ENCODE measurements around the gene CCDC57. TPM values are rescaled to one million over a fixed set of nuclear protein-coding genes. Genes with fewer than 3 reads are reported as not detected.
"Not testable (repeated sequence)": the region's sequence is repeated elsewhere in the genome, so short reads cannot be mapped to it uniquely, and the experiment has no call there.

Gene CCDC57
- polyA plus RNA-seq (2013, experiment 1 of 2) = 6.4 TPM
- polyA plus RNA-seq (2013, experiment 2 of 2) = 7.0 TPM

DNA sequence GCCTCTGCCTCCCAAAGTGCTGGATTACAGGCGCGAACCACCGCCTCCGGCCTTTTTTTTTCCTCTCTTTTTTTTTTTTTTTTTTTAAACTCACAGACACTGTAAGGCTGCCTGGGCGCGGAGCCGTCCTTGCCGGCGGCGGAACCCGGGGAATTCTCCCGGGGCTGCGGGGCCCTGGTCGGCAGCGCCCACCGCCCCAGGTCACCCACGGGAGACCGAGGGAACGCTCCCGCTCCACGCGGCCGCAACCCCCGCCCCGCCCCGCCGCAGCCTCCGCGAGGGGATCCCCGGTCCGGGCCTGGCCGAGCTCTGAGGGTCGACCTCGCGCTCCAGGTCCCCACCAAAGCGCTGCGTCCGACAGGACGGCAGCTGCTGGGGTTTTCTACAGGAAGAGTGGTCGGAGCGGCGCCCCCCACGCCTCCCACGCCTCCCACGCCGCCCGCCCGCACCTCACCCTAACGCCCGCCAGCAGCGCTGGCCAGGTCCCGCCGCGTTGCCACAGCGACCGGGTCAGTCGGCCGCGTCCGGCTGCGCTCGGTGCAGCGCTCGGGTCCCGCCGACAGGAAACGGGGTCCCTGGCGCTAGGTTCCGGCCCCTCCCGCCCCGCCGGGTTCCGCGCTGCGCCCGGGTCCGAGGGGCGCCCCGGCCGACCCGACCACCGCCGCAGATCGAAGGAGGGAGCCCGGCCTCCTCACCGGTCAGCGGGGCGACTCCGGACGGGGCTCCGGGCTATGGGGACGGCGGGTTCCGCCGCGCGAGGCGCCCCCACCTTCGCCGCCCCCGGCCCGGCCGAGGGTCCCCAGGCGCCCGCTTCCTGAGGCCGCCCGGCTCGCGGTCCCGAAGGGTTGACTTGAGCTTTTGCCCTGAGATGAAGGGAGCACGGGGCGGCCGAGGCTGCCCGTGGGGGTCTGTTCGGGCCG, at the start of gene CCDC57:
Gene CCDC57 (minus strand): TSS at position 512 of the 920 bp plus-strand sequence. CDS start 10,898 bp downstream, outside the sequence.
- Histone ChIP-seq H3K36me3 (ENCODE audit: insufficient read depth, low read length) (no peaks in the 10 kb centered on the region), H3K4me3 (ENCODE audit: low read length) (peak within 1 kb of the TSS; percentile 89), H3K9me3 (ENCODE audit: insufficient read depth, low read depth, low read length) (no peaks in the 10 kb centered on the region), H3K27ac (ENCODE audit: low read depth, low read length) (no peak within 1 kb of the TSS), H3K4me1 (ENCODE audit: insufficient read depth, low read length) (no peaks in the 10 kb centered on the region; the same call in 1 of the 2 replicates), H3K27me3 (ENCODE audit: insufficient read depth, low read length) (peaks cover 15% of the 10 kb centered on the region), H3K9ac (ENCODE audit: low read depth, low read length) (peak within 1 kb of the TSS; percentile 82)
- under 1% methylated on average over 116 of the region's 116 CpGs for WGBS

- Histone ChIP-seq H3K4me3 (ENCODE audit: low read length) (no peak overlapping the region), H3K27ac (ENCODE audit: low read depth, low read length) (no peak overlapping the region), H3K9me3 (ENCODE audit: insufficient read depth, low read depth, low read length) (no peaks in the 10 kb centered on the region), H3K4me1 (ENCODE audit: insufficient read depth, low read length) (no peaks in the 10 kb centered on the region), H3K36me3 (ENCODE audit: insufficient read depth, low read length) (peaks cover 93% of the 10 kb centered on the region), H3K9ac (ENCODE audit: low read depth, low read length) (no peak overlapping the region), H3K27me3 (ENCODE audit: insufficient read depth, low read length) (no peaks in the 10 kb centered on the region)
- WGBS = 94% methylated on average over 4 of the region's 4 CpGs
Measured at GRCh38 chr17:82262344-82262743, 49.7 kb upstream of the CCDC57 start.

GRCh38 chr17:82259972-82260961, 47.6 kb upstream of the CCDC57 start:
- 95% methylated on average over 8 of the region's 8 CpGs for WGBS
- H3K27me3 ChIP-seq (ENCODE audit: insufficient read depth, low read length); H3K27ac ChIP-seq (ENCODE audit: low read depth, low read length); H3K4me1 ChIP-seq (ENCODE audit: insufficient read depth, low read length); H3K4me3 ChIP-seq (ENCODE audit: low read length); H3K9ac ChIP-seq (ENCODE audit: low read depth, low read length); H3K9me3 ChIP-seq (ENCODE audit: insufficient read depth, low read depth, low read length): not testable (repeated sequence)
- H3K36me3 ChIP-seq (ENCODE audit: insufficient read depth, low read length) = peaks cover 97% of the 10 kb centered on the region

GRCh38 chr17:82258555-82258954, 45.9 kb upstream of the CCDC57 start:
- Histone ChIP-seq H3K27me3 (ENCODE audit: insufficient read depth, low read length) (no peaks in the 10 kb centered on the region), H3K27ac (ENCODE audit: low read depth, low read length) (no peak overlapping the region), H3K9ac (ENCODE audit: low read depth, low read length) (no peak overlapping the region), H3K4me3 (ENCODE audit: low read length) (no peak overlapping the region), H3K4me1 (ENCODE audit: insufficient read depth, low read length) (no peaks in the 10 kb centered on the region), H3K36me3 (ENCODE audit: insufficient read depth, low read length) (peaks cover 85% of the 10 kb centered on the region), H3K9me3 (ENCODE audit: insufficient read depth, low read depth, low read length) (no peaks in the 10 kb centered on the region)
- WGBS = 95% methylated on average over 5 of the region's 5 CpGs

- WGBS = 91% methylated on average over 10 of the region's 10 CpGs
- H3K36me3 ChIP-seq (ENCODE audit: insufficient read depth, low read length) = peaks cover 85% of the 10 kb centered on the region
Measured at GRCh38 chr17:82257473-82257872, 44.8 kb upstream of the CCDC57 start.

GRCh38 chr17:82256242-82256885, 43.7 kb upstream of the CCDC57 start:
- Histone ChIP-seq H3K9me3 (ENCODE audit: insufficient read depth, low read depth, low read length) (no peaks in the 10 kb centered on the region), H3K27me3 (ENCODE audit: insufficient read depth, low read length) (no peaks in the 10 kb centered on the region), H3K4me3 (ENCODE audit: low read length) (no peak overlapping the region), H3K36me3 (ENCODE audit: insufficient read depth, low read length) (peaks cover 85% of the 10 kb centered on the region), H3K27ac (ENCODE audit: low read depth, low read length) (no peak overlapping the region), H3K9ac (ENCODE audit: low read depth, low read length) (no peak overlapping the region), H3K4me1 (ENCODE audit: insufficient read depth, low read length) (no peaks in the 10 kb centered on the region)
- WGBS = 96% methylated on average over 14 of the region's 14 CpGs

More at GRCh38 chr17:82257473-82257872, 44.8 kb upstream of the CCDC57 start:
- no peaks in the 10 kb centered on the region for H3K9me3 ChIP-seq (ENCODE audit: insufficient read depth, low read depth, low read length)
- no peak overlapping the region for H3K27ac ChIP-seq (ENCODE audit: low read depth, low read length)
- H3K9ac ChIP-seq (ENCODE audit: low read depth, low read length) = no peak overlapping the region
- H3K4me1 ChIP-seq (ENCODE audit: insufficient read depth, low read length) = no peaks in the 10 kb centered on the region
- no peaks in the 10 kb centered on the region for H3K27me3 ChIP-seq (ENCODE audit: insufficient read depth, low read length)
- no peak overlapping the region for H3K4me3 ChIP-seq (ENCODE audit: low read length)

GRCh38 chr17:82255402-82255972, 42.8 kb upstream of the CCDC57 start:
- peaks cover 85% of the 10 kb centered on the region for H3K36me3 ChIP-seq (ENCODE audit: insufficient read depth, low read length)
- H3K9me3 ChIP-seq (ENCODE audit: insufficient read depth, low read depth, low read length) = no peaks in the 10 kb centered on the region
- H3K4me1 ChIP-seq (ENCODE audit: insufficient read depth, low read length) = no peaks in the 10 kb centered on the region
- H3K4me3 ChIP-seq (ENCODE audit: low read length) = no peak overlapping the region
- H3K27me3 ChIP-seq (ENCODE audit: insufficient read depth, low read length) = no peaks in the 10 kb centered on the region
- WGBS = 95% methylated on average over 15 of the region's 15 CpGs
- H3K27ac ChIP-seq (ENCODE audit: low read depth, low read length) = no peak overlapping the region
- H3K9ac ChIP-seq (ENCODE audit: low read depth, low read length) = no peak overlapping the region

GRCh38 chr17:82254746-82255145, 42.1 kb upstream of the CCDC57 start:
- H3K27me3 ChIP-seq (ENCODE audit: insufficient read depth, low read length); H3K4me3 ChIP-seq (ENCODE audit: low read length); H3K9ac ChIP-seq (ENCODE audit: low read depth, low read length); H3K9me3 ChIP-seq (ENCODE audit: insufficient read depth, low read depth, low read length); H3K4me1 ChIP-seq (ENCODE audit: insufficient read depth, low read length); H3K27ac ChIP-seq (ENCODE audit: low read depth, low read length): not testable (repeated sequence)
- peaks cover 85% of the 10 kb centered on the region for H3K36me3 ChIP-seq (ENCODE audit: insufficient read depth, low read length)
- 96% methylated on average over 33 of the region's 33 CpGs for WGBS

GRCh38 chr17:82254096-82254495, 41.5 kb upstream of the CCDC57 start:
- WGBS = 96% methylated on average over 39 of the region's 39 CpGs
- H3K36me3 ChIP-seq (ENCODE audit: insufficient read depth, low read length) = peaks cover 85% of the 10 kb centered on the region
- H3K4me1 ChIP-seq (ENCODE audit: insufficient read depth, low read length) = not testable (repeated sequence)

GRCh38 chr17:82253179-82253544, 40.5 kb upstream of the CCDC57 start:
- Histone ChIP-seq H3K27ac (ENCODE audit: low read depth, low read length) (no peak overlapping the region), H3K9ac (ENCODE audit: low read depth, low read length) (no peak overlapping the region), H3K4me3 (ENCODE audit: low read length) (no peak overlapping the region), H3K9me3 (ENCODE audit: insufficient read depth, low read depth, low read length) (no peaks in the 10 kb centered on the region), H3K4me1 (ENCODE audit: insufficient read depth, low read length) (no peaks in the 10 kb centered on the region), H3K27me3 (ENCODE audit: insufficient read depth, low read length) (no peaks in the 10 kb centered on the region), H3K36me3 (ENCODE audit: insufficient read depth, low read length) (peaks cover 85% of the 10 kb centered on the region)
- WGBS = 98% methylated on average over 12 of the region's 12 CpGs

More at GRCh38 chr17:82254096-82254495, 41.5 kb upstream of the CCDC57 start:
- not testable (repeated sequence) for H3K27ac ChIP-seq (ENCODE audit: low read depth, low read length); H3K9me3 ChIP-seq (ENCODE audit: insufficient read depth, low read depth, low read length); H3K9ac ChIP-seq (ENCODE audit: low read depth, low read length); H3K4me3 ChIP-seq (ENCODE audit: low read length); H3K27me3 ChIP-seq (ENCODE audit: insufficient read depth, low read length)
